ENCODE measurements around the gene CDH4.

Gene CDH4

DNA sequence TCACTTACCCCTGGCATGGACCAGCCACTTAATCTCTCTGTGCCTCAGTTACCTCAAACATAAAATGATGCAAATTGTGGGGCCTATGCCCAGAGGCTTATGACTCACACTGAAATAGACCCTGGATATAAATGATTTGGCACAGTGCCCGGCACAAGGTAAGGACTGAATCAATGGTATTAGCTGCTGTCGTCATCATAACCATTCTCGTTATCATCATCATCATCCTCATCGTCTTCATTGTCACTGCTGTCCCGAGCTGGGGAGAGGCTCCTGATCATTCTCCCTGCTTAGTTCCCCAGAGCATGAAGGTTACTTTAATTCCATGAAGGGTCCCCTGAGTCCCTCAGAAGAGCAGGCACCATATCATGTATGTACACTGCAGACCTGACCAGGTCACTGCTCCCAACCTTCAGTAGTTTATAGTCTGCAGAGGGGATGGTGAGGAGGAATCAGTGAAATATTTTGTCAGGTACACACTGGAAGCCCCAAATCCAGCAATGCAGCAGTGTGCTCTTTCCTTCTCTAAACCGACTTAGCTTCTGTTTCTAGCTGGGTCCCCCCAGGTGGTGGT is 664.3 kb downstream of the CDH4 start:
- no peak for DNase-seq

DNA sequence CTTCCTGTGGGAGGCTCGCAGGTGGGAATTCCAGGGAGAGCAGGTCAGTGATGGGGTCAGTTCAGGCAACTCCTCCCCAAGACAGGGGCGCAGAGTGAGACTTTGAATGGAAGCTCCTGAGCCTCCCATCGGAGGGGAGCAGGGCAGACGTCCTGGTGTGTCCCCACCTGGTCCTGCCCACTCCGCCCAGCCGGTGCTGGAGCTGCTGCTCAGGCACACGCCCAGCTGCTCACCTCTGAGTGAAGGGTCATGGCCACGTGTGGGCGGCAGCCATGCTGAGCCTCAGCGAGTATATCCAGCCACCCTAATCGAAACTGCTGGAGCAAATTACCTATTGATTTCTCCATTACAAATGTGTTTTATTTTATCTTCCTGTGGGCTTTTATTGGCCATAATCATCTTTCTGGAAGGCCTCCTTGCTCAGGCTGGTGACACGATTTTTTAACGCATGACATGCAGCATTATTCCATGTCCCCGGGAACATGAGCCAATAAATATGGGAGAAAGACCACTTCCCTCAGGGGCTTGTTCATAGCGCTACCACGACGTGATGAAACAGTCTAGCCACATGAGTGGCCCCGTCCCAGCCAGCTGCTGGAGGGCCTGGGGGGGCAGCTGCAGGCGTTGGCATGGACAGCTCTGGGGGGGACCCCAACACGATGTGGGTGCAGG is 665.5 kb downstream of the CDH4 start:
- no peak for DNase-seq

DNA sequence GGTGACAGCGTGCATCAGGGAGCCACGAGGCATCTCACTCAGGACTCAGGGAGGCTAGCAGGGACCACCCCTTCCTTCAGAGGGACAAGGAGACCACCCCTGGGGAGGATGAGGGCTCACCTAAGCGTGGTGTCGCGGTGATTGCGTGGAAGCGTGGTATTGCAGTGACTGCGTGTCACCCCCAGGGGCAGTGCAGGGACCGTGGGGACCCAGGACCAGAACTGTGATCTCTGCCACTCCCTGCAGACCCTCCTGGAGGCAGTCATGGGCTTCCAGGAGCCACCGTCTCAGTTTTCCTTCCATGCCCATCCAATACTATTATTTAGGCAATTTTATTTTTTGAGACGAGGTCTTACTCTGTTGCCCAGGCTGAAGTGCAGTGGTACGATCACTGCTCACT is 666.5 kb downstream of the CDH4 start:
- no peak for DNase-seq

DNA sequence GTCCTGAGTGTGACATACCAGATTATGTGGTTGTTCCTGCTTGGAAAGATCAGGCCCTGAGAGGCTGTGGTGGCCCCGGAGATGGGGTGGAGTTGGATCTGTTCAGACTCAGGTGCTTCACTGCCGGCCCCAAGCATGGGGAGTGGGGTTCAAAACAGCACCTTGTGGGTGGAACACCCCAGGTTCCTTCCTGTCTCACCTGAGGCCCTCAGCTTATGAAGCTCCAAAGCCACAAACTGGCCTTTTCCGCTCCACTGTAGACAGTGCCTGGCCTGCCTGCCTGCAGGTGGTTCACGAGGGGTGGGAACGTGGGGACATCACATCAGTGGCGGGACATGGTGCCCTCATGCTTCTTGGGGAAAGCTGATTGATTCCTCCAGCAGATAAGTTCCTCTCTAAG is 667.2 kb downstream of the CDH4 start:
- no peak for DNase-seq

DNA sequence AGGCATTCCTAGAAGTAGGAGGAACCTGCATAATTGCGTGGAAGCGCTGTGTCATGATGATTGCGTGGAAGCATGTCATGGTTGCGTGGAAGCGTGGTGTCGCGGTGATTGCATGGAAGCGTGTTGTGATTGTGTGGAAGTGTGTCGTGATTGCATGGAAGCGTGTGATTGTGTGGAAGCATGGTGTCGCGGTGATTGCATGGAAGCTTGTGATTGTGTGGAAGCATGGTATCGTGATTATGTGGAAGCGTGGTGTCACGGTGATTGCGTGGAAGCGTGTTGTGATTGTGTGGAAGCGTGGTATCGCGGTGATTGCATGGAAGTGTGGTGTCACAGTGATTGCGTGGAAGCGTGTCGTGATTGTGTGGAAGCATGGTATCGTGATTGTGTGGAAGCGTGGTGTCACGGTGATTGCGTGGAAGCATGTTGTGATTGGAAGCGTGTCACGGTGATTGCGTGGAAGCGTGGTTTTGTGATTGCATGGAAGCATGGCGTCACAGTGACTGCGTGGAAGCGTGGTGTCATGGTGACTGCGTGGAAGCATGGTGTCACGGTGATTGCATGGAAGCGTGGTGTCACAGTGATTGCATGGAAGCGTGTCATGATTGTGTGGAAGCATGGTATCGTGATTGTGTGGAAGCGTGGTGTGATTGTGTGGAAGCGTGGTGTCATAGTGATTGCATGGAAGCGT is 667.8 kb downstream of the CDH4 start:
- no peak for DNase-seq

DNA sequence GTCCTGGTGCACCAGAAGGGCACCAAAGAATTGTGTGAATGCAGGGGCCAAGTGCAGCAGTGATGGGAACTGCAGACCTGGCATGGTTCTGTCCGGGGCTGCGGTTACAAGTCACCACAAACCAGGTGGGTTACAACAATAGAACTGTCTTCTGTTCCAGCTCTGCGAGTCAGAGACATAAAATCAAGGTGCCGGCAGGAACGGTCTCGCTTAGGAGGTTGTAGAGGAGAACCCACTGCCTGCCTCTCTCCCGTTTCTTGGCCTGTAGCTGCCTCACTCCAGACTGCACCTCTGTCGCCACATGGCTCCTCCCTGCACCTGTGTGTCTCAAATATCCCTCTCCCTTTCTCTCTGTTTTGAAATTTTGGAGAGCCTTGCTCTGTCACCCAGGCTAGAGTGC is 670.4 kb downstream of the CDH4 start:
- DNase-seq = no peak

DNA sequence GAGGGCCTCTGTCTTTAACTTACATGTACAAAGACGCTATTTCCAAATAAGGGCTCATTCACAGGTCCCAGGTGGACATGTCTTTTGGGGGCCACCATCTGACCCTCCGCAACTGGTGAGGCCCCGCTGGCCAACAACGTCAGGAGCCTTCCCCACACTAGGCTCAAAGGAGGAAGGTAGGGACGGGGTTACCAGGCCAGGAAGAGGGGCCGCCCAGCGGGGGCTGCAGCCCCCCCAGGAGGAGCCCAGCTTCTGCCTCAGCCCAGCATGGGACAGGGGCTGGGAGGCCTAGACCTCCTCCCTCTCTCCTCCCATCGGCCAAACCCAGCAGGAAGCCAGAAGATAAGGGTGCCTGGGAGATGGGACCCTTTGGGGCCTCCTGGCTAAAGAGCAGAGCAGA is 670.9 kb downstream of the CDH4 start:
- no peak for DNase-seq

DNA sequence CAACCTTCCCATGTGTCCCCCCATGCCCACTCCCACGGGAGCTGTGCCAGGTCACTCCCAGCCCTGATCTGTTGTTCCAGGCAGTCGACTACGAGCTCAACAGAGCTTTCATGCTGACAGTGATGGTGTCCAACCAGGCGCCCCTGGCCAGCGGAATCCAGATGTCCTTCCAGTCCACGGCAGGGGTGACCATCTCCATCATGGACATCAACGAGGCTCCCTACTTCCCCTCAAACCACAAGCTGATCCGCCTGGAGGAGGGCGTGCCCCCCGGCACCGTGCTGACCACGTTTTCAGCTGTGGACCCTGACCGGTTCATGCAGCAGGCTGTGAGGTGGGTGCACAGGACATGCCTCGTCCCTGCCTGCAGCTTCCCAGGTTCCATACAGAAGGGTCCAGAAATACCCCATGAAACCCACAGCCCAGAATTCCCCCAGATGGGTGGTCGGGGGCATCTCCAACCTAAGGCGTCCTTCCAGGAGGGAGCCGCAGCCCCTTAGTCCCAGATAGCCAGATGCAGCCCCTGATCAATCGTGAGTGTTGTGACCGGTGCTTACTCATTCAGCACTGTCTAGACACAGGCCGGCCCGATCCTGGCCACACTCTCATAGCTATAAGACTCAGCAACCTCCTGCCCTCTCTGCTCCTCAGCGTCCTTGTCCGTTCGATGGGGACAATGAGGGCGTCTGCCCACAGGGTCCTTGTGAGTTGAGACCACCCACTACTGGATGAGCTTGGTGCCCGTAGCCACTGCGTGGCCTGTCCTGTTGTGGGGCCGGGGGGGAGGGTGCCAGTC is 671.5 kb downstream of the CDH4 start:
- DNase-seq = no peak

DNA sequence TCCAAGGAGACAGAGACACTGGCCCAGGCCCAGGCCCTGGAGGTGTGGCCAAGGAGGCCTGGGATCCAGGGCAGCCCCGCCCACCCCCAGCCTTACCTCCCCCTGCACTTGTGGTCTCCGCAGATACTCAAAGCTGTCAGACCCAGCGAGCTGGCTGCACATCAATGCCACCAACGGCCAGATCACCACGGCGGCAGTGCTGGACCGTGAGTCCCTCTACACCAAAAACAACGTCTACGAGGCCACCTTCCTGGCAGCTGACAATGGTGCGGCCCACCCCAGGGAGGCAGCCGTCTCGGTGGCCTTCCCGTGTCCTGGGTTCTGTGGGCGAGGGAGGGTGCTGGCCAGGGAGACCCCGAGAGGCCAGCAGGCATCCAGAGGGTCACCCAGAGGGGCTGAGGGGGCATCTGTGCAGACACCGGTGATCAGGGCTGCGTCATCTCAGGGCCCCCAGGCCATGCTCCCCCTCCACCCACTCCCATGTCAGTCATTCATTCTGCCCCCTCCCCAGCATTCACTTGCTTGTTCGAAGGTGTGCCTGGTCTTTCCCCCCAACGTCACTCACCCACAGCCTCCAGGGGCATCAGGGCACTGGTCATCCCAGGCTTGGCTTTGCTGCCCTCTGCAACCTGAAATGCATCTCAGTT is 672.3 kb downstream of the CDH4 start:
- no peak for DNase-seq

DNA sequence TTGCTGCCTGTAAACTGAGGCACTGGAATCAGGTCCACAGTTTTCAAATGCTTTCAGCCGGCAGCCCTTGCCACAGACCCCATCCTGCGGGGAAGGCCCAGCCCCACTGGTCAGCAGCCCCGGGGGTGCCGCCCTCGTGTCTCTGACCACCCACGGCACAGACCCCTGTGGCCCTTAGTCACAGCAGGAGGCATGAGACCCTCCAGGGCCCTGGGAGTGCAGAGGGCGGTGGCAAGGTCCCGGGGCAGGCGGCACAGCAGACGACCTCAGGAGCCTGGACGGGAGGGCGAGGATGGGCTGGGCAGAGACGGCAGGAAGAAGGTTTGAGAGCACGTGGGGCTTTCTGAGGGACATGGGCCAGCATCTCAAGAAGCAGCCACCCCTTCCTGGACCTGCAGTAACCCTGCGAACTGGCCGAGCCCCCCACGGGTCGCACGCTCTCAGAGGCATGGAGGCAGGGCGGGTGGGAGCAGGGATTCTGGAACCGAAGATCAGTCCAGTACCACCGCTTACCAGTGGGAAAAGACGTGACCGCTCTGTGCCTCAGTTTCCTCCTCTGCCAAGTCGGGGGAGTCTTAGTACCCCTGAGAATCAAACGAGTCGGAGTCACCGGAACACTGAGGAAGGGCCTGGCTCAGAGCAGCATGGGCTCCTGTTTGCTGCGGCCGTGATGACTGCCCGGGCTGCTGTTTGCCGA is 672.9 kb downstream of the CDH4 start:
- DNase-seq = no peak

DNA sequence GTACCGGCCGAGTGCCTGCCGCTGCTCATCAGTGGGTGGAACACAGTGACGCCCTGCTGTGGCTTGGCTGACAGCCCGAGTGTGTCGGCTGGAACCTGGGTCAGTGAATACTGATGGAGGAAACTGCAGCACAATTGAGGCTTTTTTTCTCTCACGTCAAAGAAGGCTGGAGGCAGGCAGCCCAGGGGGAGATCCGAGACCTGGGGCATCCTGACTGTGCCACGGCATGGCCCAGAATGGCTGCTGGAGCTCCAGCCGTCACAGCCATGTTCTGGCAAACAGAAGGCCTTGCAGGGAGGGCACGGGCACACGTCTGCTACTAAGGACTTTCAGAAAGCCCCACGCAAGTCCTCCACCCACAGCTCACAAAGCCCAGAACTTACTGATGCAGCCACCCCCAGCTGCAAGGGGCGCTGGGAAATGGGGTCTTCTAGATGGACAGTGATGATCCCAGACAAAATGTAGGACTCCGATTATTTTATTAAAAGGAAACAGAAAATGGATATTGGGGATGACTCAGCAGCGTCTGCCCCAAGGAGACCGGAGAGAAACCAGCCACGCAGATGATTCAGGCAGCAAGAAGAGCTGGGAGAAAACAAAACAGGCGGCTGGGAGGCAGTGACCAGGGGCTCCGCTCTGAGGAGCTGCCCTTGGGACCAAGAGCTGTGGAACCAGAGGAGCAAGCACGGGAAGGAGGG is 673.6 kb downstream of the CDH4 start:
- DNase-seq = no peak

DNA sequence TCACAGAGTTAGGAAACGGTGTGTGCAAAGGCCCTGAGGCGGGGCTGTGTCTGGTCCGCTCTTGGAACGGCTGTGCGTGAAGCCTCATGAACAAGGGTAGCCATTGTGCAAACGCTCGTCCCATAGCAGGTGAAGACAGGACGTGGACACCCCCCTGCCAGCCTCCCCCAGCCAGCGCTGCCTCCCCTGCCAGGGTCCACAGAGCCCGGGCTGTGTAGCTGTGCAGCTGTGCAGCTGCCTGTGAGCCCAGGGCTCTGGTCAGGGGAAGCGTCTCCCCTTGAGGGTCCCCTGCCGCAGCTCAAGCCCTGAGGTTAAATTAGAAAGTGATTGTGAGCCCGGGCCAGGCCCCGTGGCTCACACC is 674.2 kb downstream of the CDH4 start:
- DNase-seq = no peak

DNA sequence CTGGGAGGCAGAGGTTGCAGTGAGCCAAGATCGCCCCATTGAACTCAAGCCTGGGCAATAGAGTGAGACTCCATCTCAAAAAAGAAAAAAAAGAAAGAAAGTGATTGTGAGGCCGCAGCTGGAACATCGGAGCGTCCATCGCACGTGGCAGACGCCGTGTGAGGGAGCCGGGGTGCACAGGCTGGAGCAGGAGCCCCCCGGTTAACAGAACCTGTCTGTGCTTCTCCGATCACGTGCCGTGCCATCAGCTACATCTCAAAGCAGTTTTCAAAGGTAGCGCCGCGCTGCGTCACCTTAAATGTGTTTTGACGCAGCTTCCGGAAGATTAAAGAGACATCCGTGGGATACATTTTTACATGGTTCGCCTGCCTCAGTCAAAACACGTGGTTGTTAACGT is 674.7 kb downstream of the CDH4 start:
- no peak for DNase-seq

DNA sequence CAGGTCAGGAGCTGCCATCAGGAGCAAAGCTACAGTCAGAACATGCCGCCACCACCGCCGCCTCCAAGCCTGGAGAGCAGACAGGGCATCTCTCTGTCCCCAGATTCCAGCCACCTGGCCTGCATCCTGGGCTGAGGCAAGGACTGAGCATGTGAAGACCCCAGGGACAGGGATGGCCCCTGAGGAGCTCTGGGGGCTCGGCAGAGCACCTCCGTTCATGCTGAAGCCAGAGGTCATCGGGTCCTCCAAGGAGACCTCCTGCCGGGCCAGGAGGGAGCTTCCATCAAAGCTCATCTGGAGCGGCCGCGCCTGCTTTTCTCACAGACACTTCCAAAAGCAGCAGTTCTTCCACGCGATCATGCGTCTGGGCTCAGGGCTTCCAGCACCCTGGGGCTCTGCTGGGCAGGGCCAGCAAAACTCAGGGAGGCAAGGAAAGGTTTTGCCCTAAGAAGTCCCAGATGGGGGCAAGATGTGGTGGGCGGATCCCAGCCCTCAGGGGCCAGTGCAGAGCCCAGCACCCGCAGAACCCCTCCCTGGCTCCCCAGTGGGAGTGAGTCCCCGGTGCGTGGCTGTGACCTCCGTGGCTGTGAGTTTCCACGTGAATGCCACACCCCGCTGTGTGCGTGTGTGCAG is 675.2 kb downstream of the CDH4 start:
- no peak for DNase-seq

DNA sequence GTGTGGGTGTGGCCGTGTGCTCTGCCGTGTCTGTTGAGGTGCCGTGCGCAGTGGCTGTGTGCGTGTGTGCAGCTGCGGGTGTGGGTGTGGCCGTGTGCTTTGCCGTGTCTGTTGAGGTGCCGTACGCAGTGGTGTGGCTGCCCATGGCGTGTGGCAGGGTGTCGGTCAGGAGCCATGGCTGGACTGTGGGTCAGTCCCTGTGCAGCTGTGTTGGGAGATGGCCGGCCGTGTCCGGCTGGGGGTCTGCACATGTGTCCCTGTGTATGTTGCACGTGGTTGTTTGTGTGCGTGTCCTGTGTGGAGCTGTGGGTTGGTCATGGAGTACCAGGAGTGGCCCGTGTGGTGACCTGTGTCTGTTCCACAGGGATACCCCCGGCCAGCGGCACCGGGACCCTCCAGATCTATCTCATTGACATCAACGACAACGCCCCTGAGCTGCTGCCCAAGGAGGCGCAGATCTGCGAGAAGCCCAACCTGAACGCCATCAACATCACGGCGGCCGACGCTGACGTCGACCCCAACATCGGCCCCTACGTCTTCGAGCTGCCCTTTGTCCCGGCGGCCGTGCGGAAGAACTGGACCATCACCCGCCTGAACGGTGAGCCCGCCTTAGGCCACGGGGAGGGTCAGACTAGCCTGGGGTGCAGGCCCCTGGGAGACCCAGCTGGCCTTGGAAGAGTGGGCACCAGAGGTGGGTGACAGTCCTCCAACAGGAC is 675.9 kb downstream of the CDH4 start:
- no peak for DNase-seq

DNA sequence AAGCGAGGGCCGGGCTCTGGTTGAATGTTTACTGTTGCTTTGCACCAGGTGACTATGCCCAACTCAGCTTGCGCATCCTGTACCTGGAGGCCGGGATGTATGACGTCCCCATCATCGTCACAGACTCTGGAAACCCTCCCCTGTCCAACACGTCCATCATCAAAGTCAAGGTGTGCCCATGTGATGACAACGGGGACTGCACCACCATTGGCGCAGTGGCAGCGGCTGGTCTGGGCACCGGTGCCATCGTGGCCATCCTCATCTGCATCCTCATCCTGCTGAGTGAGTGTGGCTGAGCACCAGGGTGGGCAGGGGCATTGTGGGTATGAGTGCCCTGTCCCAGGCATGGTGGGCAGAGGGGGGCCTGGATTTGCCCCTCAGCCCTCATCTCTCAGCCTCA is 677.5 kb downstream of the CDH4 start:
- DNase-seq = no peak

DNA sequence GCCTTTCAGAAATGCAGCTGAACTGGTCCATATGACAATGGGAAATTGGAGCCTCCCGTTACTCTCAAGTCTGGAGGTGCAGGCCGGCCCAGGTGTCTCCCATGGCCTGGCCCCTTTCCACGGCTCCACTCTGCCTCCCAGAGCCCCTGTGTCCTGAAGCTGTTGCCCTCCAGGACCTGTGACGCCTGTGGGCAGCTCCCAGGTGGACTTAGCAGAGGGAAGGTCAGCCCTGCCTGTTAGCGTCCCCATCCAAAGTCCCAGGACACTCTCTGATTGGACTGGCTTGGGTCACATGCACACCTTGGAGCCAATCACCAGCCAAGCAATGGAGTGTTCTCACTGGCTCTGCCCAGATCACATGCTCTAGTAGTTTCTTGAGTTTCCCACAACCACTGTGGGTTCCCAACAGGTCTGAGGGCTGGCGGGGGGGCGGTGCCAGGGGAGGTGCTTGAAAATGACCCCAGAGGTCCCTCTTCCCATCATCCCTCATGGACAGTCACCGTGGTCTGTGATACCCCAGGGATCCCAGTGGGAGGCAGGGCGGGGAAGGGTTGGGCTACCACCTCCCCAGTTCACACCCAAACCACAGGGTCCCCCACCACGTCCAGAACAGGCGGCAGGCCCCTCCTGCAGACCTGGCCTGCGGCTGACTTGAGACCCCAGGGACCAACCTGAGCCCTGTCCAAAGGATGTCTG is 678.1 kb downstream of the CDH4 start:
- DNase-seq = no peak

DNA sequence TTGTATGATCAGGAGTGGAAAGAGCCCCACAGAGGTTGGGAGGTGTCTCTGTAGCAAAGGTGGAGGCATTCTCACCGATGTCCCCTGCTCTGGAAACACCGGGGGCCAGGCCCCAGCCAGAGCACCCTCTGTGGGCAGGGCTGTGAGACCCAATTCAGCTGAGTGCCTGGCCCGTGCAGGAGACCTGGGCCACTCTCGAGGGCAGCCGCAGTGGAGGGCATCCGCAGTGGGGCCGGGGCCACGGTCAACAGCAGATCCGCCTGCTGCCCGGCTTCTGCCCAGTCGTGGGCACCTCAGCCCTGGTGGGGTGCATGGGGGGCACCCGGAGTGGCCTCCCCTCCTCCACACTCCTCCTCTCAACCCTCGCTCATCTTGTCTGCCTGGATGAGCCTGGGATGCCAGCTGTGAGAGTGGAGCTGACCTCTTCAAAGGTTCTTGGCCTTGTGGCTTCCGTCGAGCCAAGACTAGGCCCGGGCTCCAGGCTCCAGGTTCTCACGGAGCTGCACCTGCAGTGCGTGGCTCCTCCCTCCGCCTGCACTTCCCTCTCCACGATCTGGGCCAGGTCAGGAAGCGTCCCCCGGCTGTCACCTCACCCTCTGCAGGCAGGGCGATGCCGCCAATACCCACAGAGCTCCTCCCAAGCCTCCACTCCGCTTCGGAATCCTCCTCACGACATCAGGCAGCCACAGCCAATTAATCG is 678.9 kb downstream of the CDH4 start:
- no peak for DNase-seq

DNA sequence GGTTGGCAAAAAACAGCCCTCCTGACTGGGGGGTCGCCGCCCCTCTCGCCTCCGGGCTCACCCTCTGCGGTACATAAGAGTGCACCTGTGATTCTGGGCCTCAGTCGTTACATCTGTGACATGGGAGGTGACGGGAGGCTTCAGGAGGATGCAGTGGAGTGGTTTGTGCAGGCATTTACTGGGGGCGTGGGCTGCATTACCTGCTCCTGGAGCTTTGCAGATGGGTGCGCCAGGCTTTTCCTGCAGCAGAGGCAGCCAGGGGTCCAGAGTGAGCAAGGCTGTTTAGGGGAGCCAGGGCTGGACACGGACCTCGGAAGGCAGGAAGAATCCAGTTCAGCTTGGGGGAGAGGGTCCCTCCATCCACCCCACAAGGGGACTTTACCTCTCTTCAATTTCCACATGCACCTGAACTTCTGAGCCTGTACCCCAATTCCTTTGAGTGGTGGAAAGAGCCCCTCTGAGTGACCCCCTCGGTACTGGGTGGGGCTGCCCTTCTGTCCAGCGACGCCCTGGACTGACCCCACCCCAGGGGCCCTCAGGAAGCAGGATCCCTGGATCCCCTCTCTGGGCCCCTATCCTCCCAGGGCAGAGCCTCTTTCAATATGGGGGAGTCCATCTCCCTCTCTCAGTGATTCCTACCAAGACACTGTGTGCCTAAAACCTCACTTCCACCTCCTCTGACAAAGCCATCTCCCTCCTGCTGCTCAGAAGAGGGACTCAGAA is 679.6 kb downstream of the CDH4 start:
- no peak for DNase-seq

Measured in activated CD8-positive, alpha-beta memory T cell treated with anti-CD3 and anti-CD28 coated beads for 24 hours (primary cell).